Ishikawa (cell line): ENCODE data around the gene EVA1A.

Experiments
- CEBPB ChIP-seq: IDR thresholded peaks from 2 replicates; pipeline ENCODE4 v1.6.1; 2012
- CREB1 ChIP-seq: IDR thresholded peaks from 2 replicates; pipeline ENCODE4 v1.6.1; 2012; ENCODE audit warnings: low read depth
- EP300 ChIP-seq: IDR thresholded peaks from 2 replicates; pipeline ENCODE4 v1.6.1; 2012; ENCODE audit warnings: borderline replicate concordance
- NFIC ChIP-seq: IDR thresholded peaks from 2 replicates; pipeline ENCODE4 v1.6.1; 2012
- RAD21 ChIP-seq: IDR thresholded peaks from 2 replicates; pipeline ENCODE4 v1.6.1; 2012; ENCODE audit warnings: low read depth
- TAF1 ChIP-seq: IDR thresholded peaks from 2 replicates; pipeline ENCODE4 v1.6.1; 2012; ENCODE audit warnings: low read depth, mild to moderate bottlenecking
- TCF12 ChIP-seq: IDR thresholded peaks from 2 replicates; pipeline ENCODE4 v1.6.1; 2012; ENCODE audit warnings: low read depth
- YY1 ChIP-seq: IDR thresholded peaks from 2 replicates; pipeline ENCODE4 v1.6.1; 2012; ENCODE audit warnings: low read depth
- ZBTB7A ChIP-seq: IDR thresholded peaks from 2 replicates; pipeline ENCODE4 v1.6.1; 2012; ENCODE audit warnings: low read depth
- TF ChIP-seq, protein P1 (sequence below): IDR thresholded peaks from 2 replicates; pipeline ENCODE4 v1.6.1; 2012; ENCODE audit warnings: low read depth, mild to moderate bottlenecking
- TF ChIP-seq, protein P2 (sequence below): IDR thresholded peaks from 2 replicates; pipeline ENCODE4 v1.6.1; 2012
- TF ChIP-seq, protein P3 (sequence below): IDR thresholded peaks from 2 replicates; pipeline ENCODE4 v1.6.1; 2012

DNA sequence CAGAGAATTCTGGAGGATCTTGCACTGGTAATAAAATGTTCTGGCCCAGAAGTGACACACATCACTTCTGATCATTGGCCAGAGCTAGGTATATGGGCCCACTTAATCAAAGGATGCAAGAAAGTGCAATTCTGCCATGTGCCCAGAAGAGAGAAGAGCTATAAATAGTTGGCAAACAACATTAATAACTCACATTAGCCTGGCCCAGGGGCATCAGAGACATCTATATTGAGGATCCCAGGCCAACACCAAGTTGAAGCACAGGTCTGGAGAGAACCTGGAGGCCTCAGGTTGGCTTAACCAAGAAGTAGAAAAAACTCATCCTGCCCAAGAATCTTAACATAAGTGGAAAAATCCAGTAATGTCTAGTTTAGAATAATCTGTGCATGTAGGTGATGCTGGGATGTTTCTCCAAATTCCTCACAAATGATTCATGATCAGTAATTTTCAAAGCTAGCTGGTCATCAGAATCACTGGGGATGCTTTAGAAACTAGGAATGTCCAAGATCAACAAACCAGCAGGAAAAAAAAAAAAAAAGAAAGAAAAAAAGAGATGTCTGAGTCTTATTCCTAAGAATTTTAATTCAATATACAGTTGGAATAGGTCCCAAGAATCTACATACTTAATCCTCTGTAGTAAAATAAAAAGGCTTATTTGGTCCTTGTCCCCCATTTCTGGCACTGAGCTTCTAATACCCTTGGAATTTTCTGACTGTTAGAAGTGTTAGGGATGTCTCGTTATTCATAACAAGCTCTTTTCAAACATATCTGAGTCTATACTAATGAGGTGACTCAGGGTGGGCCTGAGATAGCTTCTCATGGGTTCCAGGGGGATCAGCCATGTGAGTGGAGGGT, 35.0 kb upstream of the EVA1A start:
- TF ChIP-seq, protein P1, sequence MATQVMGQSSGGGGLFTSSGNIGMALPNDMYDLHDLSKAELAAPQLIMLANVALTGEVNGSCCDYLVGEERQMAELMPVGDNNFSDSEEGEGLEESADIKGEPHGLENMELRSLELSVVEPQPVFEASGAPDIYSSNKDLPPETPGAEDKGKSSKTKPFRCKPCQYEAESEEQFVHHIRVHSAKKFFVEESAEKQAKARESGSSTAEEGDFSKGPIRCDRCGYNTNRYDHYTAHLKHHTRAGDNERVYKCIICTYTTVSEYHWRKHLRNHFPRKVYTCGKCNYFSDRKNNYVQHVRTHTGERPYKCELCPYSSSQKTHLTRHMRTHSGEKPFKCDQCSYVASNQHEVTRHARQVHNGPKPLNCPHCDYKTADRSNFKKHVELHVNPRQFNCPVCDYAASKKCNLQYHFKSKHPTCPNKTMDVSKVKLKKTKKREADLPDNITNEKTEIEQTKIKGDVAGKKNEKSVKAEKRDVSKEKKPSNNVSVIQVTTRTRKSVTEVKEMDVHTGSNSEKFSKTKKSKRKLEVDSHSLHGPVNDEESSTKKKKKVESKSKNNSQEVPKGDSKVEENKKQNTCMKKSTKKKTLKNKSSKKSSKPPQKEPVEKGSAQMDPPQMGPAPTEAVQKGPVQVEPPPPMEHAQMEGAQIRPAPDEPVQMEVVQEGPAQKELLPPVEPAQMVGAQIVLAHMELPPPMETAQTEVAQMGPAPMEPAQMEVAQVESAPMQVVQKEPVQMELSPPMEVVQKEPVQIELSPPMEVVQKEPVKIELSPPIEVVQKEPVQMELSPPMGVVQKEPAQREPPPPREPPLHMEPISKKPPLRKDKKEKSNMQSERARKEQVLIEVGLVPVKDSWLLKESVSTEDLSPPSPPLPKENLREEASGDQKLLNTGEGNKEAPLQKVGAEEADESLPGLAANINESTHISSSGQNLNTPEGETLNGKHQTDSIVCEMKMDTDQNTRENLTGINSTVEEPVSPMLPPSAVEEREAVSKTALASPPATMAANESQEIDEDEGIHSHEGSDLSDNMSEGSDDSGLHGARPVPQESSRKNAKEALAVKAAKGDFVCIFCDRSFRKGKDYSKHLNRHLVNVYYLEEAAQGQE: no peak
- TF ChIP-seq RAD21: no peak
- no peak for TF ChIP-seq CEBPB
- TF ChIP-seq TAF1: no peak
- TF ChIP-seq NFIC: peak; percentile 64; the same call in 1 of the 2 replicates
- TF ChIP-seq YY1: no peak
- peak; percentile 60; the same call in 1 of the 2 replicates for TF ChIP-seq EP300
- TF ChIP-seq, protein P2, sequence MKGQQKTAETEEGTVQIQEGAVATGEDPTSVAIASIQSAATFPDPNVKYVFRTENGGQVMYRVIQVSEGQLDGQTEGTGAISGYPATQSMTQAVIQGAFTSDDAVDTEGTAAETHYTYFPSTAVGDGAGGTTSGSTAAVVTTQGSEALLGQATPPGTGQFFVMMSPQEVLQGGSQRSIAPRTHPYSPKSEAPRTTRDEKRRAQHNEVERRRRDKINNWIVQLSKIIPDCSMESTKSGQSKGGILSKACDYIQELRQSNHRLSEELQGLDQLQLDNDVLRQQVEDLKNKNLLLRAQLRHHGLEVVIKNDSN: no peak
- TF ChIP-seq CREB1: no peak
- TF ChIP-seq, protein P3, sequence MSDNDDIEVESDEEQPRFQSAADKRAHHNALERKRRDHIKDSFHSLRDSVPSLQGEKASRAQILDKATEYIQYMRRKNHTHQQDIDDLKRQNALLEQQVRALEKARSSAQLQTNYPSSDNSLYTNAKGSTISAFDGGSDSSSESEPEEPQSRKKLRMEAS: no peak
- no peak for TF ChIP-seq ZBTB7A
- TF ChIP-seq TCF12: no peak
